KOPT-K1 (cell line): Measurements from ENCODE around the gene HSD17B14.

Experiments
- H3K27ac ChIP-seq: fragments of 200-600 bp; sonication (generic); 2 replicates; pipeline ENCODE4 v1.5.1; 2016; ENCODE audit warnings: antibody characterized with exemption, mild to moderate bottlenecking, low read depth, low read length; ENCODE audit not compliant: poor library complexity, severe bottlenecking
- H3K36me3 ChIP-seq: fragments of 200-600 bp; sonication (generic); 2 replicates; pipeline ENCODE4 v1.5.1; 2017; ENCODE audit warnings: antibody characterized with exemption, mild to moderate bottlenecking, low read length, moderate library complexity; ENCODE audit not compliant: insufficient read depth
- H3K9me3 ChIP-seq: fragments of 200-600 bp; sonication (generic); 2 replicates; pipeline ENCODE4 v1.5.1; 2017; ENCODE audit warnings: antibody characterized with exemption, low read length, mild to moderate bottlenecking; ENCODE audit not compliant: insufficient read depth, poor library complexity, severe bottlenecking

Gene HSD17B14

DNA sequence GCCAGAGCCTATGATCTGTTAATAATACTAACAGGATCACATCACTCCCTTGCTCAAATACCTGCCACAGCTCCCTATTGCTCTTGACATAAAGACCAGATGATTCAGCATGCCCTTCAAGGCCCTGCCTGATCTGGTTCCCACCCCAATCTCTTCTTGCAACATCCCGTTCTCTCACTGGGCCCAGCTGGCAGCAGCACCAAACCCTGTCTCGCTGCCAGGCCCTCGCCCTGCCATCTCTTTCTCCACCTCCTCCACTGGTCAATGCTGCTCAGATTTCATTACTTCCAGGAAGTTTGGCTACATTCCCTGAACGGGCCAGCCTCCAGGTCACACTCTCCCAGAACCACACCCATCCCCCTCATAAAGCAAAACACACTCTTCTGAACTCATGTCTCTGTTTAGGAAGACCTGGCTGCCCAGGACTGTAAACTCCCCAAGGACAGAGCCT, 16.9 kb downstream of the HSD17B14 start:
- Histone ChIP-seq H3K9me3 (no peaks in the 10 kb centered on the region), H3K27ac (no peak overlapping the region), H3K36me3 (no peaks in the 10 kb centered on the region)

DNA sequence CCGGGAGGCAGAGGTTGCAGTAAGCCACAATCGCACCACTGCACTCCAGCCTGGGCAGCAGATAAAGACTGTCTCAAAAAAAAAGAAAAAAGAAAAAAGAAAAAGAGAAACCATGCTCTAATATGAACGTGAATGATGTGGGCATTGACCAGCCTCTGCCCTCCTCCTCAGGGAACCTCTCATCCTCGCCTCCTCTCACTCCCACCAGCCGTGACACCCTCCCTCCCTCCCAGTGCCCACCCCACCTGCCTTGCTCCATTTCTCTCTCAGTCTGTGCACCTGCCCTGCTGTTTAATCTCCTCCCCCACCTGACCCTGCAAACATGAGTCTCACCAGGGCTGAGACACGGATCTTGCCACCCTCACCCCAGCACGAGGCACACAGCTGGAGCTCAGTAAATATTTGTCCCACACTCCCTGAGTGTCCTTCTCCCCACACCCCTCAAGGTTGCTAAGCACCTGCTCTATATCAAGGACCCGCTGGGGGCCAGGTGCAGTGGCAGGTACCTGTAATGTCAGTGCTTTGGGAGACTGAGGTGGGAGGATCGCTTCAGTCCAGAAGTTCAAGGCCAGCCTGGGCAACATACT, 18.0 kb downstream of the HSD17B14 start:
- Histone ChIP-seq H3K27ac (no peak overlapping the region), H3K36me3 (no peaks in the 10 kb centered on the region), H3K9me3 (no peaks in the 10 kb centered on the region)

DNA sequence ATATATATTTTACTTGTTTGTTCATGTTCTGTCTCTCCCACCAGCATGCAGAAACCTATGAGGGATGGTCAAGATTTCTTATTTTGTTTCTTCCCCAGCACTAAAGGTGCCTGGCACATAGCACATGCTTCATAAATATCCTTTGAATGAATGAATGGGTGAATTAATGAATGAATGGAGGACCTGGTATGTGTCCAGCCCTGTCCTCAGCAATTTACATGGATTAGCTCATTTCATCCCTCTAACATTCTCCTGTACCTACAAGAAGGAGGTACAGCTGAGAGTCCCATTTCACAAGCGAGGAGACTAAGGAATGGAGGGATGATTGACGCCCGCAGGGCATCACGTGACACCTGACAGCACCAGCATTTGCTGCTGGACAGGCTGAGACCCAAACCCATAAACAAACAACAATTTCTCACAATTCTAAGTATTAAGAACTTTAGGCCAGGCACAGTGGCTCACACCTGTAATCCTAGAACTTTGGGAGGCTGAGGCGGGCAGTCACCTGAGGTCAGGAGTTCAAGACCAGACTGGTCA, 18.6 kb downstream of the HSD17B14 start:
- no peaks in the 10 kb centered on the region for H3K9me3 ChIP-seq
- no peak overlapping the region for H3K27ac ChIP-seq
- no peaks in the 10 kb centered on the region for H3K36me3 ChIP-seq

DNA sequence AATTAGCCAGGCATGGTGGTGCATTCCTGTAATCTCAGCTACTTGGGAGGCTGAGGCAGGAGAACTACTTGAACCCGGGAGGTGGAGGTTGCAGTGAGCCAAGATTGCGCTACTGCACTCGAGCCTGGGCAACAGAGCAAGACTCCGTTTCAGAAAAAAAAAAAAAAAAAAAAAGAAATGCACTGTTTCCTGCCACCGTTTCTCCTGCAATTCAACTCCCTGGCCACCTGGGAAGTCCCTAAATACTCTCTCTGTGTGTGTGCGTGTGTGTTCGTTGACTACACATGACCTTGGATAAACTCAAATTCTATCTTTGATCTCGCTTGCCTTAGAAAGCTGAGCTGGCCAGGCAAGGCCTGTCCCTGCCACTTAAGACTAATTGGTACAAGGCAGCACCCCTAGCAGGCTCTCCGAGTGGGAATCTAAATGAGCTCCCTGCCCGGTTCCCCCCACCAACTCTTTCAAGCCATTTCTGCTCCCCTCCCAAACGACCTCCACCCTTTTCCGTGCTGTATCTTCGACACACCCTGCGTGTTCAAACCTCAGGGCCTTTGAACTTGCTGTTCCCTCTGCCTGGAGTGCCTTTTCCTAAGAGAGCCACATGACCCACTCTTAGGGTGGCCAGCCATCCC, 20.3 kb downstream of the HSD17B14 start:
- Histone ChIP-seq H3K9me3 (no peaks in the 10 kb centered on the region), H3K27ac (no peak overlapping the region), H3K36me3 (no peaks in the 10 kb centered on the region)

DNA sequence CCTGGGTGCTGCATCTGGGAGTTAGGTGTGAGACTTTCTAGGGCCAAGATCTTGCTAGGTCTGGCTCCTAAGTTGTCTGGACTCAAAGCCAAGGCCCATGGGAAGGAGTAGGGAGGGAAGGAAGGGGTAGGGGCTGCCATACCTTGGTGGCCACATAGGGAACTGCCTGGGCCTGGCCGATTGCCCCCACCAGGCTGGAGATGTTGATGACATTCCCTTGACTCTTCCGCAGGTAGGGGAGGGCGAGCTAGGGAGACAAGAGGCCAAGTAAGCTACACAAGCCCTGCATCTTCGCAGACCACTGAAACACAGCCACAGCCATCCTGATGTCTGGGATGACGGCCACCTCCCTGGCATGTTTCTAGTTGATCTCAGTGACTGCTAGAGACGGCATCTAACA, 21.4 kb downstream of the HSD17B14 start:
- no peak overlapping the region for H3K27ac ChIP-seq
- no peaks in the 10 kb centered on the region for H3K9me3 ChIP-seq
- H3K36me3 ChIP-seq: no peaks in the 10 kb centered on the region

DNA sequence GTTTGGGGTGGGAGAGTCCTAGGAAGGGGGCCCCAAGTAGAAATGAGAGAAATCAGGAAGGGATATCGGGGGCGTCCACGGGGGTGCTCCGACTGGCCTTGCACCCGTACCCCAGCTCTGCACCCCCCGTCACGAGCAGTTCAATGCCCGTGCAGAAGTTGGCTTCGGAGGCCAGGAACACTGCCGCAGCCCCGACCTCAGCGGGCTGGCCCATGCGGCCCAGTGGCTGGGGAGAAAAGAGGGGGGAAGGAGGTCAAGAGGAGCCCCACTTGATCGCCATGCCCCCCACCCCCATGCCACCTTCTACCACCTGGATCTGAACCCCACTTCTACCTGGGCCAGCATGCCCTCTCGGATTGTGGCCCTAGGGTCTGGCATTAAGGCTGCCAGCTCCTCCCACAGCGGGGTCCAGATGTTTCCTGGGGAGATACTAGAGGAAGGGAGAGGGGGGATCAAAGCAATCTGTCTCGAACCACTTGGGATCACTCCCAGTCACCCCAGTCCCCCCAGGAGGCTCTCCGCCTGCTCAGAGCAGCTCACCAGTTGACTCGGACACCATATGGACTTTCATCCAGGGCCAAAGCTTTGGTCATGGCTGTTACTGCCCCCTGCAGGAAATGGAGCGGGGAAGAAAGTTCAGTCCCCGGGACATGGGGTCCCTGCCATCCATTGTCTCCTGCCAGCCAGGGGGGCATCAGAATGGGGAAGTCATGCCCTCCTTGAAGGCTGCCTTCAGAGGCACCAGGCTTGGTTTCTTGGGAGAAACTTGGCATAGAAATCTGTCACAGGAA, 23.0 kb downstream of the HSD17B14 start:
- Histone ChIP-seq H3K36me3 (no peaks in the 10 kb centered on the region), H3K27ac (no peak overlapping the region), H3K9me3 (no peaks in the 10 kb centered on the region)

DNA sequence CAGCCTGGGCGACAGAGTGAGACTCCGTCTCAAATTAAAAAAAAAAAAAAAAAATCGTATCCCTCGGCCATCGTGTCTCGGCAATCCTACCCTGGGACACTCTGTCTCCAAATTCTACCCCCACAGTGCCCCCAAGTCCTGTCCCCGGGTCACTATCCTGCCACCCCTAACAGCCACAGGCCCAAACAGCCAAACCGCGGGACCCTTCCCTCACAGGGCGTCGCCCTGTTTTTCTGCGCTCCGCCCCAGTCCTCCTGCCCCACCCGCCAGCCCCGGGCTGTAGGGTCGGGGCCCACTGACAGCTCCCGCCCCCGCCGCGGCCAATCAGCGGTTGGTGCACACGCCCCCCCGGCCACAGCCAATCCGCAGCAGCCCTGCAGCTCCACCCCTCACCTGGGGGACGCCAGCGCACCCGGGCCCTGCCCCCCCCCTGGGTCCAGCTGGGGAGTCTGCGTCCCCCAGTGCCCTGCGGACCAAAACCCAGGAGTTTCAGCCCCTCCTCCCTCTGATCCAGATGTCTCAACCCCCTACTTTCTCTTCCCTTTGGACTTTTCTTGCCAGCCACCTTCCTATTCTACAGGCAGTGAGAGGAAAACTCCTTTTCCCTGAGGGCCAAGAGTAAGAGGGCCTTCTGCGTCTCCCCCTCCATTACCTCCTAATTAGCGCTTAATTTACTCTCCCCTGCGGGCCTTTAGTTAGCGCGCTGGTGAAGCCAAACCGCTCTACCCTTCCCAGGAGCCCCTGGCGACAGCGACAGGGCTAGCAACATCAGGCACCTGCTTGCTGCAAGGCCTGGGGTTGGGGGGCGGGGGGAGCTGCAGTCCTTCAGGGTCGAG, 24.0 kb downstream of the HSD17B14 start:
- Histone ChIP-seq H3K9me3 (no peaks in the 10 kb centered on the region), H3K36me3 (no peaks in the 10 kb centered on the region), H3K27ac (no peak overlapping the region)

DNA sequence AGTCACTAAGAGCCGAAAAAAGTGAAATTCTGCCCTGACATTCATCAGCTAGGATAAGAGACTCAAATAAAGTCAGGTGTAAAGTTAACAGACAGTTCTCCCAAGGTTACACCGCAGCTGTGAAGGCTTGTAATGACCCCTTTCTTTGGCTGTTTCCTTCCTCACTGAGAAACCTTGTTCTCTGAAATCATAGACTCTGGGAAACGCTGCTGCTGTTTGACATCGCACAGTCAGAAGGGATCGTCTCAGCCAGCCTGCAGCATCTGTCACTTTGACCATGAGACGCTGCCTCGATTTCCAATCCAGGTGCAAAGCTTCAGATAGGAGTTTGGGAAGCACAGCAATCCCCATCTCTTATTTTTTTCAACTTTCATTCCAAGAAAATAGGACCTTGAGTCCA, 26.1 kb downstream of the HSD17B14 start:
- peak overlapping the region; percentile 58 for H3K27ac ChIP-seq
- no peaks in the 10 kb centered on the region for H3K9me3 ChIP-seq

DNA sequence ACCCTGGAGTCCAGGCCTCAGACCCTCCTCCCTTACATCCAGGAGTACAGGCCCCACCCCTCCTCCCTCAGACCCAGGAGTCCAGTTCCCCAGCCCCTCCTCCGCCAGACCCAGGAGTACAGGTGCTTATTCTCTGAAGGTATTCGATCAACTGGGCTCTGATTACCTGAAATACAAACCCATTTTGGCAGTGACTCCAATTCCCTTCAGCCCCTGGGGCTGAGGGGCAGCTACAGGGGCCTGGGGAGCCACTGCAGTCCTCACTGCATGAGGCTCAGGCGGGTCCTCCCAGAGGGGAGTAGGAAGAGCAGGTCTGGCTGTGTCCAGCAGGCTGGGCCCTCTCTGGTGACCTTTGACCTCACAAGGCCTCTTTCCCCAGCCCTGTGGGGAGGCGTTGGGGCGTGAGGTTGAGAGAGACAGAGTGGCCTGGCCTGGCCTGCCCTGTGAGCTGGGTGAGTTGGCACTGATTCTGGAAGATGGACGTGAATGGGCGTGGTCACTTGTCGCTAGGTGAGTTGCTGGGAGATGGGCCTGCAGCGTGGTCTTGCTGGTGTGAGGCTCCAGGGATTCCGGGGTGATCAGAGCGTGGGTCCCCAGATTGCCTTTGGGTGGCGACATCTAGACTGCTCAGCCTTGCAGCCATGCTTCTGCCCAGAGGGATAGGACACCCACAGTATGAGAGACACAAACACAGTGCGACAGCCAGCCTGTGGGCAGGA, 28.5 kb downstream of the HSD17B14 start:
- Histone ChIP-seq H3K27ac (no peak overlapping the region), H3K9me3 (no peaks in the 10 kb centered on the region), H3K36me3 (no peaks in the 10 kb centered on the region)

More for the DNA sequence above, 26.1 kb downstream of the HSD17B14 start:
- H3K36me3 ChIP-seq: no peaks in the 10 kb centered on the region

DNA sequence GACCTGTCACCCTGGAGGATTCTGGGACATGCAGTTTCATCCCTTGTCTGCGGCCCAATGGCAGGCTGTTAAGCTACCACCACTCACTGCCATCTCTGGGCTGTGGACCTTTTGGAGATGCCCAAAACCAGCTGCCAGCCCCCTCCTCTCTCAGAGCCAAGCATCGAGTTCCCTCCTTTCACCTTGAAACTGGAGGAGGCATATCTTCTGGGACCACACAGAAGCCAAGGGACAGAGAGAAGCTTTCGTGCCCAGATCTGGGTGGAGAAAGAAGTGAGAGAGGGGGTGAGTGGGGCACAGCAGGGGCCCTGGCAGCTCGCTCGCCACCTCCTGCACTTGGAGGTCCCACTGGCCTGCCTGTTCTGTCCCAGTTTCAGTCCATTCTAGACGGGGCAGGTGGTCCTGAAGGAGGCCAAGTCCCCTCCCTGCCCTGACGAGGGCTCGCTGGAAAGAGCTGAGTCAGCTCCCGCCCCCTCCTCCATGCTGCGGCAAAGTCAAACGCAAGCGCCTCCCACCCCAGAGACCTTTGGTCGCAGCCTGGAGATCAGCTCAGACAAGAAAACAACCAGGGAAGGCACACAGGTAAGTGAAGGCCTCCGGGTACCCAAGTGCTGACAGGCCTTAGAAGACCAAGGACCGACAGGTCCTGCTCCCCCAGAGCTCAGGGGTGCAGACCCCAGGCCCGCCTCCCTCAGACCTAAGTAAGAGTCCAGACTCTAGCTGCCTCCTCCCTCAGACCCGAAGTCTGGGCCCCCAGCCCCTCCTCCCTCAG, 29.3 kb downstream of the HSD17B14 start:
- Histone ChIP-seq H3K36me3 (no peaks in the 10 kb centered on the region), H3K27ac (no peak overlapping the region), H3K9me3 (no peaks in the 10 kb centered on the region)

DNA sequence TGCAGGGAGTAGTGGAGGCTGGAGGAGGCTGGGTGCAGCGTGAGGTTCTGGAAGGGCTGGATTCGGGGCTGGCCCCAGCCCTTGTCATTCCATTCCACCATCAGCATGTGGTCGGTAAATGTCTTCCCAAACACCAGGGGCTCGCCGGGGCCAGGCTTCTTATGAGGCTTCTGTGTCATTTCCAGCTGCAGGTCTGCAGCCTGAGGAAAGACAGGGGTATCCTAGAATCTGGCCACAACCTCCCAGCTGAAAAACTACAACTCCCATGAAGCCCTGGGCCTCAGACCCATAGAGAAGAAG, 29.8 kb downstream of the HSD17B14 start:
- Histone ChIP-seq H3K36me3 (no peaks in the 10 kb centered on the region), H3K9me3 (no peaks in the 10 kb centered on the region), H3K27ac (no peak overlapping the region)

DNA sequence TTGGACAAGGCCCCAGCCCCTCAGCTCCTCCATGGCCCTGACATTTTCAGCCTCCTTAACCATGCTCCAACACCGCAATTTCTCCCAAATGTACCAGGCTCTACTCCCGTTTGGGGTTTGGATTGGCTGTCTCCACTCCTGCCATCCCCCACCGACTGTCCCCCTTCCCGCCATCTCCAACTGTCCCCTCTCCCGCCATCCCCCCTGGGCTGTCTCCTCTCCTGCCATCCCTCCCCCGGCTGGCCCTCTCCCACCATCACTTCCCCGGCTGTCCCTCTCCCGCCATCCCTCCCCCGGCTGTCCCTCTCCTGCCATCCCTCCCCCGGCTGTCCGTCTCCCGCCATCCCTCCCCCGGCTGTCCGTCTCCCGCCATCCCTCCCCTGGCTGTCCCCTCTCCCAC, 30.8 kb downstream of the HSD17B14 start:
- H3K27ac ChIP-seq: no peak overlapping the region
- H3K9me3 ChIP-seq: no peaks in the 10 kb centered on the region
- no peaks in the 10 kb centered on the region for H3K36me3 ChIP-seq

DNA sequence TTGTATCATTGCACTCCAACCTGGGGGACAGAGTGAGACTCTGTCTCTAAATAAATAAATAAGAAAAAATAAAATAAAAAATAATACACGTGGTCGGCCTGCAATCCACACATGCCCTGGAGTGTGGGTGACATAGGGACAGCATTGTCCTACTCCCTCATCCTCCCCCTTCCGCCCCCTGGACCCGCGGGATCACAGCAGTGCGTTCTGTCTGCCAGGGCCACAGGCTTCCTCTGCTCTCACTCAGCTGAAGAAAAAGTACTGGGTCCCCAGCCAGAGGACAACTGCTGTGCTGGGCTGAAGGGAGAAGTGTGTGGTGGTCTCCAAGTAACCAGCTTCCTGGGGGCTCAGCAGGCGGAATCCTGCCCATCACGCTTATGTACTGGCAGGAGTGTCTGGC, 31.8 kb downstream of the HSD17B14 start:
- Histone ChIP-seq H3K9me3 (no peaks in the 10 kb centered on the region), H3K36me3 (no peaks in the 10 kb centered on the region), H3K27ac (no peak overlapping the region)

DNA sequence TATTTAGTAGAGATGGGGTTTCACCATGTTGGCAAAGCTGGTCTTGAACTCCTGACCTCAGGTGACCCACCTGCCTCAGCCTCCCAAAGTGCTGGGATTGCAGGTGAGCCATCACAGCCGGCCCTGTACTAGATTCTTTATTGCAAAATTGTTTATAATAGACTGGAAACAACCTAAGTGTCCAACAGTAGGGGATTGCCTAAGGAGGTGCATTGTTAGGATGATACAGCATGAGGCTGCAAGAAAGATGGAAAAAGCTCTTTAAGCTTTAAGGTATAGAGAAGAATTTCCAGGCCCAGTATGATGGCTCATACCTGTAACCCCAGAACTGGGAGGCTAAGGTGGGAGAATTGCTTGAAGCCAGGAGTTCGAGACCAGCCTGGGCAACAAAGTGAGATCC, 33.7 kb downstream of the HSD17B14 start:
- H3K27ac ChIP-seq: no peak overlapping the region
- peaks cover 4% of the 10 kb centered on the region; the same call in 1 of the 2 replicates for H3K36me3 ChIP-seq

More for the DNA sequence above, 33.7 kb downstream of the HSD17B14 start:
- H3K9me3 ChIP-seq: no peaks in the 10 kb centered on the region
